Liver (tissue), 9 donors: ENCODE measurements around the gene RUNDC1. TPM values are rescaled to one million over a fixed set of nuclear protein-coding genes. Genes with fewer than 3 reads are reported as not detected.

ENCODE experiments used
- DNase-seq: peaks from one replicate; pipeline ENCODE4 v3.0.0-alpha.2; 2017; ENCODE audit warnings: low spot score
- H3K27ac ChIP-seq, 2 donors: one replicate each; pipeline ENCODE4 v1.7.0; 2013; ENCODE audit warnings: inconsistent platforms in 2 of 2, low read length in 2 of 2, control low read depth in 1 of 2, low read depth in 1 of 2, mild to moderate bottlenecking in 1 of 2
- H3K27me3 ChIP-seq, 4 donors: one replicate each; pipeline versions ENCODE4 v1.6.1 to v1.7.0; 2013; ENCODE audit warnings: low read length in 3 of 4, inconsistent platforms in 1 of 4, mild to moderate bottlenecking in 1 of 4, moderate library complexity in 1 of 4; ENCODE audit not compliant: control insufficient read depth in 4 of 4, insufficient read depth in 4 of 4
- H3K36me3 ChIP-seq, 4 donors: one replicate each; pipeline versions ENCODE4 v1.6.1 to v1.7.0; 2013; ENCODE audit warnings: low read length in 3 of 4, mild to moderate bottlenecking in 3 of 4, low read depth in 1 of 4, moderate library complexity in 1 of 4; ENCODE audit not compliant: control insufficient read depth in 4 of 4, insufficient read depth in 3 of 4
- H3K4me1 ChIP-seq, 4 donors: one replicate each; pipeline versions ENCODE4 v1.6.1 to v1.7.0; 2013; ENCODE audit warnings: low read length in 3 of 4, mild to moderate bottlenecking in 3 of 4, moderate library complexity in 1 of 4; ENCODE audit not compliant: control insufficient read depth in 4 of 4, insufficient read depth in 4 of 4
- H3K4me3 ChIP-seq, 3 donors: one replicate each; pipeline versions ENCODE4 v1.6.1 to v1.7.0; 2013; ENCODE audit warnings: low read length in 3 of 3, control low read depth in 1 of 3, low read depth in 1 of 3, mild to moderate bottlenecking in 1 of 3
- H3K9ac ChIP-seq, 2 donors: one replicate each; pipeline ENCODE4 v1.7.0; 2013; ENCODE audit warnings: low read length in 2 of 2, mild to moderate bottlenecking in 2 of 2, moderate library complexity in 2 of 2, control low read depth in 1 of 2, low read depth in 1 of 2
- H3K9me3 ChIP-seq, 4 donors: one replicate each; pipeline versions ENCODE4 v1.6.1 to v1.7.0; 2013; ENCODE audit warnings: low read length in 3 of 4; ENCODE audit not compliant: control insufficient read depth in 4 of 4
- EGR1 ChIP-seq, 2 donors: IDR thresholded peaks; 2 replicates each; pipeline ENCODE4 v1.6.1; 2016 to 2018; ENCODE audit warnings: antibody characterized with exemption in 2 of 2, low read depth in 2 of 2
- FOXA1 ChIP-seq: IDR thresholded peaks from 2 replicates; pipeline ENCODE4 v1.6.1; 2016; ENCODE audit warnings: antibody characterized with exemption
- FOXA2 ChIP-seq: IDR thresholded peaks from 2 replicates; pipeline ENCODE4 v1.6.1; 2016; ENCODE audit warnings: antibody characterized with exemption
- GABPA ChIP-seq, 2 donors: IDR thresholded peaks in 1 of 2; conservative IDR thresholded peaks in 1 of 2; 2 replicates each; pipeline ENCODE4 v1.6.1; 2016; ENCODE audit warnings: antibody characterized with exemption in 2 of 2, mild to moderate bottlenecking in 1 of 2, moderate library complexity in 1 of 2
- HNF4A ChIP-seq, 2 donors: conservative IDR thresholded peaks; 2 replicates each; pipeline ENCODE4 v1.6.1; 2016; ENCODE audit warnings: antibody characterized with exemption in 2 of 2, mild to moderate bottlenecking in 2 of 2
- HNF4G ChIP-seq: IDR thresholded peaks from 2 replicates; pipeline ENCODE4 v1.6.1; 2016; ENCODE audit warnings: antibody characterized with exemption
- JUND ChIP-seq, 2 donors: IDR thresholded peaks; 2 replicates each; pipeline ENCODE4 v1.6.1; 2016; ENCODE audit warnings: antibody characterized with exemption in 2 of 2
- MAX ChIP-seq: IDR thresholded peaks from 2 replicates; pipeline ENCODE4 v1.6.1; 2016; ENCODE audit warnings: antibody characterized with exemption
- NR2F2 ChIP-seq: IDR thresholded peaks from 2 replicates; pipeline ENCODE4 v1.6.1; 2016; ENCODE audit warnings: antibody characterized with exemption
- RXRA ChIP-seq, 2 donors: IDR thresholded peaks; 2 replicates each; pipeline ENCODE4 v1.6.1; 2017 to 2018; ENCODE audit warnings: antibody characterized with exemption in 2 of 2, mild to moderate bottlenecking in 1 of 2
- SP1 ChIP-seq: IDR thresholded peaks from 2 replicates; pipeline ENCODE4 v1.6.1; 2018; ENCODE audit warnings: antibody characterized with exemption, mild to moderate bottlenecking
- TAF1 ChIP-seq: conservative IDR thresholded peaks from 2 replicates; pipeline ENCODE4 v1.6.1; 2016; ENCODE audit warnings: antibody characterized with exemption, mild to moderate bottlenecking
- YY1 ChIP-seq: IDR thresholded peaks from 2 replicates; pipeline ENCODE4 v1.6.1; 2016; ENCODE audit warnings: antibody characterized with exemption, mild to moderate bottlenecking
- whole genome bisulfite sequencing: extraction: QIAGEN DNeasy Blood & Tissue Kit; methylation state at CpG from one replicate; pipeline ENCODE4 v1.1.7; 2013; 5-methylcytosine and 5-hydroxymethylcytosine counted together
- polyA plus RNA-seq, 2 donors: library from polyadenylated mRNA; stranded (reverse) in 1 of 2; unstranded in 1 of 2; fragments of 200-250 nt in 1 of 2; fragments of >200 nt in 1 of 2; fragmentation: Nextera tagmentation in 1 of 2; extraction: Ambion mirVana in 1 of 2; gene quantifications; one replicate each; pipeline versions ENCODE4 v1.2.1 to v1.2.3, GENCODE V29; 2013 to 2015
- total RNA-seq, 2 donors: library from RNA; depleted of rRNA; stranded (reverse); fragments of >200 nt; gene quantifications; one replicate each; pipeline ENCODE4 v1.2.3, GENCODE V29; 2014
- TF ChIP-seq, protein P1 (sequence below): IDR thresholded peaks from 2 replicates; pipeline ENCODE4 v1.6.1; 2016; ENCODE audit warnings: antibody characterized with exemption
- TF ChIP-seq, protein P2 (sequence below): fragments of 150-350 bp; IDR thresholded peaks from 2 replicates; pipeline ENCODE4 v1.5.1; 2017; ENCODE audit warnings: improper control_type of control experiment, low read depth, low read length; ENCODE audit not compliant: missing input control
- TF ChIP-seq, protein P3 (sequence below): IDR thresholded peaks from 2 replicates; pipeline ENCODE4 v1.6.1; 2016; ENCODE audit warnings: antibody characterized with exemption
- TF ChIP-seq, protein P4 (sequence below): IDR thresholded peaks from 2 replicates; pipeline ENCODE4 v1.6.1; 2016; ENCODE audit warnings: antibody characterized with exemption, mild to moderate bottlenecking
- donor health status: healthy.
- donor health status: healthy.
- donor health status: healthy.
- donor health status: healthy.
- donor health status: healthy.

Gene RUNDC1
- total and polyA plus RNA-seq, 4 donors = 2.9 to 8.1 (median 4.4) TPM

- no peaks in the 10 kb centered on the region for H3K27me3 ChIP-seq
- no peaks in the 10 kb centered on the region for H3K9me3 ChIP-seq
- no peak overlapping the region for H3K4me3 ChIP-seq
- no peak for TF ChIP-seq JUND (IDR thresholded peaks at IDR 0.05)
- no peak for TF ChIP-seq GABPA (IDR thresholded peaks at IDR 0.05 in 1 of 2, conservative IDR thresholded peaks at IDR 0.05 in 1 of 2)
- no peak for TF ChIP-seq HNF4G
- TF ChIP-seq, protein P1, sequence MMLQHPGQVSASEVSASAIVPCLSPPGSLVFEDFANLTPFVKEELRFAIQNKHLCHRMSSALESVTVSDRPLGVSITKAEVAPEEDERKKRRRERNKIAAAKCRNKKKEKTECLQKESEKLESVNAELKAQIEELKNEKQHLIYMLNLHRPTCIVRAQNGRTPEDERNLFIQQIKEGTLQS = no peak
- TF ChIP-seq TAF1 = no peak
- TF ChIP-seq, protein P2, sequence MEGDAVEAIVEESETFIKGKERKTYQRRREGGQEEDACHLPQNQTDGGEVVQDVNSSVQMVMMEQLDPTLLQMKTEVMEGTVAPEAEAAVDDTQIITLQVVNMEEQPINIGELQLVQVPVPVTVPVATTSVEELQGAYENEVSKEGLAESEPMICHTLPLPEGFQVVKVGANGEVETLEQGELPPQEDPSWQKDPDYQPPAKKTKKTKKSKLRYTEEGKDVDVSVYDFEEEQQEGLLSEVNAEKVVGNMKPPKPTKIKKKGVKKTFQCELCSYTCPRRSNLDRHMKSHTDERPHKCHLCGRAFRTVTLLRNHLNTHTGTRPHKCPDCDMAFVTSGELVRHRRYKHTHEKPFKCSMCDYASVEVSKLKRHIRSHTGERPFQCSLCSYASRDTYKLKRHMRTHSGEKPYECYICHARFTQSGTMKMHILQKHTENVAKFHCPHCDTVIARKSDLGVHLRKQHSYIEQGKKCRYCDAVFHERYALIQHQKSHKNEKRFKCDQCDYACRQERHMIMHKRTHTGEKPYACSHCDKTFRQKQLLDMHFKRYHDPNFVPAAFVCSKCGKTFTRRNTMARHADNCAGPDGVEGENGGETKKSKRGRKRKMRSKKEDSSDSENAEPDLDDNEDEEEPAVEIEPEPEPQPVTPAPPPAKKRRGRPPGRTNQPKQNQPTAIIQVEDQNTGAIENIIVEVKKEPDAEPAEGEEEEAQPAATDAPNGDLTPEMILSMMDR = no peak
- no peak for TF ChIP-seq FOXA2
- TF ChIP-seq SP1 = no peak
- TF ChIP-seq MAX = no peak
- no peak for TF ChIP-seq HNF4A (conservative IDR thresholded peaks at IDR 0.05)
- no peak for TF ChIP-seq FOXA1
- no peak for TF ChIP-seq RXRA (IDR thresholded peaks at IDR 0.05)
- no peak for TF ChIP-seq EGR1 (IDR thresholded peaks at IDR 0.05; ENCODE audit: low read depth in 2 of 2)
- TF ChIP-seq YY1 = no peak
- no peak for TF ChIP-seq NR2F2
- TF ChIP-seq, protein P3, sequence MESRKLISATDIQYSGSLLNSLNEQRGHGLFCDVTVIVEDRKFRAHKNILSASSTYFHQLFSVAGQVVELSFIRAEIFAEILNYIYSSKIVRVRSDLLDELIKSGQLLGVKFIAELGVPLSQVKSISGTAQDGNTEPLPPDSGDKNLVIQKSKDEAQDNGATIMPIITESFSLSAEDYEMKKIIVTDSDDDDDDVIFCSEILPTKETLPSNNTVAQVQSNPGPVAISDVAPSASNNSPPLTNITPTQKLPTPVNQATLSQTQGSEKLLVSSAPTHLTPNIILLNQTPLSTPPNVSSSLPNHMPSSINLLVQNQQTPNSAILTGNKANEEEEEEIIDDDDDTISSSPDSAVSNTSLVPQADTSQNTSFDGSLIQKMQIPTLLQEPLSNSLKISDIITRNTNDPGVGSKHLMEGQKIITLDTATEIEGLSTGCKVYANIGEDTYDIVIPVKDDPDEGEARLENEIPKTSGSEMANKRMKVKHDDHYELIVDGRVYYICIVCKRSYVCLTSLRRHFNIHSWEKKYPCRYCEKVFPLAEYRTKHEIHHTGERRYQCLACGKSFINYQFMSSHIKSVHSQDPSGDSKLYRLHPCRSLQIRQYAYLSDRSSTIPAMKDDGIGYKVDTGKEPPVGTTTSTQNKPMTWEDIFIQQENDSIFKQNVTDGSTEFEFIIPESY = no peak
- TF ChIP-seq, protein P4, sequence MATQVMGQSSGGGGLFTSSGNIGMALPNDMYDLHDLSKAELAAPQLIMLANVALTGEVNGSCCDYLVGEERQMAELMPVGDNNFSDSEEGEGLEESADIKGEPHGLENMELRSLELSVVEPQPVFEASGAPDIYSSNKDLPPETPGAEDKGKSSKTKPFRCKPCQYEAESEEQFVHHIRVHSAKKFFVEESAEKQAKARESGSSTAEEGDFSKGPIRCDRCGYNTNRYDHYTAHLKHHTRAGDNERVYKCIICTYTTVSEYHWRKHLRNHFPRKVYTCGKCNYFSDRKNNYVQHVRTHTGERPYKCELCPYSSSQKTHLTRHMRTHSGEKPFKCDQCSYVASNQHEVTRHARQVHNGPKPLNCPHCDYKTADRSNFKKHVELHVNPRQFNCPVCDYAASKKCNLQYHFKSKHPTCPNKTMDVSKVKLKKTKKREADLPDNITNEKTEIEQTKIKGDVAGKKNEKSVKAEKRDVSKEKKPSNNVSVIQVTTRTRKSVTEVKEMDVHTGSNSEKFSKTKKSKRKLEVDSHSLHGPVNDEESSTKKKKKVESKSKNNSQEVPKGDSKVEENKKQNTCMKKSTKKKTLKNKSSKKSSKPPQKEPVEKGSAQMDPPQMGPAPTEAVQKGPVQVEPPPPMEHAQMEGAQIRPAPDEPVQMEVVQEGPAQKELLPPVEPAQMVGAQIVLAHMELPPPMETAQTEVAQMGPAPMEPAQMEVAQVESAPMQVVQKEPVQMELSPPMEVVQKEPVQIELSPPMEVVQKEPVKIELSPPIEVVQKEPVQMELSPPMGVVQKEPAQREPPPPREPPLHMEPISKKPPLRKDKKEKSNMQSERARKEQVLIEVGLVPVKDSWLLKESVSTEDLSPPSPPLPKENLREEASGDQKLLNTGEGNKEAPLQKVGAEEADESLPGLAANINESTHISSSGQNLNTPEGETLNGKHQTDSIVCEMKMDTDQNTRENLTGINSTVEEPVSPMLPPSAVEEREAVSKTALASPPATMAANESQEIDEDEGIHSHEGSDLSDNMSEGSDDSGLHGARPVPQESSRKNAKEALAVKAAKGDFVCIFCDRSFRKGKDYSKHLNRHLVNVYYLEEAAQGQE = no peak
- no peak overlapping the region for H3K9ac ChIP-seq
- H3K27ac ChIP-seq = no peak overlapping the region
- WGBS = 94% methylated on average over 13 of the region's 13 CpGs
- DNase-seq = no peak
- H3K4me1 ChIP-seq = no peaks in the 10 kb centered on the region
- H3K36me3 ChIP-seq = peaks cover 10 to 55% (median 40%) of the 10 kb centered on the region in 4 donors
Observed at GRCh38 chr17:42950044-42950783, 30.2 kb upstream of the RUNDC1 start.
